GM21825 (cell line): ENCODE data around the gene NOL7.

Experiments
- ATAC-seq: cut with Tn5 transposase; IDR thresholded peaks from one replicate; pipeline ENCODE4 v1.9.1; 2021; ENCODE audit warnings: mild to moderate bottlenecking, moderate library complexity; ENCODE audit not compliant: unreplicated experiment

NOL7 gene

GRCh38 chr6:13649393-13649792 lies 34.3 kb downstream of the NOL7 start:
- ATAC-seq, result no peak

GRCh38 chr6:13653296-13653695 lies 38.2 kb downstream of the NOL7 start:
- no peak for ATAC-seq

DNA sequence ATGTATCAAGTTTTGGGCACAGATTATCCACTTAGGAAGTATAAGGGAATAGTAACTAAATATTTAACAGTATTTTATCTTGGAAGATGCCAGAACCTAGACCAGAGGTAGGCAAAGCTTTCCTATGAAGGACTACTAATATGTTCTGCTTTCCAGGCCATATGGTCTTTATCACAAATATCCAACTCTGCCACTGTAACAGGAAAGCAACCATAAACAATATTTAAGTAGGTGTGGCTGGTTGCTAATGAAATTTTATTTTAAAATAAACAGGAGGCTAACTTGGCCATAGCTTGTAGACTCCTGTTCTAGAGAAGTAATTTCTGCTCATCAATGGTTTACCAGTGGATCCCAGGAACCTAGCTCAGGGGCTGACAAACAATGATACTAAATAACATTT lies 39.4 kb downstream of the NOL7 start:
- ATAC-seq, result no peak

DNA sequence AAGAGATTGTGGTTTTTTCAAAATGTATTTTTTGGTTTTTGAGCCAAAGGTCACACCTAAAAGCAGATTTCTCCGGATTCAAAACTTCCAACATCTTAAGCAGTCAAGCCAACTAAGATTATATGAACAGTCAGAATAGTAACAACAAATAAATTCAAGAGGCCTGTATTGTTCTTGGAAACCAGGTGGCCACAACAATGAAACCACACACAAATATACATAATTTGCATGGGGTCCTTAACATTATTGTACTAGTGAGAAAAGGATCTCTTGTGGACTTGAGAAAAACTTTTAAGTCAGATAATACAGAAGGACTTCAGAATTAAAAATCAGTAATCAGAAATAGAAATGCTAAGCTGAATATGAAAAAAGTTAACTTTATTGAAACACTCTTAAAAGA lies 40.6 kb downstream of the NOL7 start:
- ATAC-seq, result no peak

- ATAC-seq, result no peak
Observed at GRCh38 chr6:13660273-13660672, 45.1 kb downstream of the NOL7 start.

- no peak for ATAC-seq
Observed at GRCh38 chr6:13660893-13661292, 45.8 kb downstream of the NOL7 start.

- ATAC-seq, result no peak
Observed at GRCh38 chr6:13661647-13662046, 46.5 kb downstream of the NOL7 start.

DNA sequence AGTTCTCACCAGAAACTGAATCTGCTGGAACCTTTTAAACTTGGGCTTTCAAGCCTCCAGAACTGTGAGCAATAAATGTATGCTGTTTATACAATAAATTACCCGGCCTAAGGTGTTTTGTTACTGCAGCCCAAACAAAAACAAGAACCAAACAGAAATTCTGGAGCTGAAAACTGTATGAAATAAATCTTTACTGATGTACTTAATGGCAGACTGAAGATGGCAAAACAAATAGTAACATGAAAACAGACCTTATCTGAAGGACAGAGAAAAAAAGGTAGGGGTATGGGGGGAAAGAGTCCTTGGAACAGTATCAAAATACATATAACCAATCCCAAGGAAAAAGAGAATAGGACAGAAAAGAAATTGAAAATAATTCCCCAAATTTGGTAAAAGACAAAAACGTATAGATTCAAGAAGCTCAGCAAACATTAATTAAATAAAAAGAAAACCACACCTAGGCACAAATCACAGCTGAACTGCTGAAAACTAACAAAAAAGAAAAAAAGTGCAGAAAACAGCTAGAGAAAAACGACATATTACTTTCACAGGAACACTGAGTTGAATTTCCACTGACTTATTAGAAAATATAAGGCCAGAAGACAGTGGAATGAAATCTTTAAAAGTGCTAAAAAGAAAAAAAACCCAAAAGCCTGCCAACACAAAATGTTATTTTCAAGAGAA lies 47.7 kb downstream of the NOL7 start:
- no peak for ATAC-seq

DNA sequence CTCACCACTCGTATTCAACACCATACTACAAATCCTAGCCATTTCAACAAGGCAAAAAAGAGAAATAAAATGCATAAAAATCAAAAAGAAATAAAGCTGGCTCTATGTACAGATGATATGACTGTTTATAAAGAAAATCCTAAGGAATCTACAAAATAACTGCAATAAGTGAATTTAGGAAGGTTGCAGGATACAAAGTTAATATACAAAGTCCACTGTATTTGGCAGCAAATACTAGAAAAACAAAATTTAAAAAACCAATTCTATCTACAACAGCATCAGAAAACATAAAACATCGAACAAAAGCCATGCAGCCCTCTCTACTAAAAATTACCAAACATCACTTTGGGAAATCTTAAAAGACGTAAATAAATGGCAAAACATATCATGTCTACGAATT lies 48.9 kb downstream of the NOL7 start:
- no peak for ATAC-seq

DNA sequence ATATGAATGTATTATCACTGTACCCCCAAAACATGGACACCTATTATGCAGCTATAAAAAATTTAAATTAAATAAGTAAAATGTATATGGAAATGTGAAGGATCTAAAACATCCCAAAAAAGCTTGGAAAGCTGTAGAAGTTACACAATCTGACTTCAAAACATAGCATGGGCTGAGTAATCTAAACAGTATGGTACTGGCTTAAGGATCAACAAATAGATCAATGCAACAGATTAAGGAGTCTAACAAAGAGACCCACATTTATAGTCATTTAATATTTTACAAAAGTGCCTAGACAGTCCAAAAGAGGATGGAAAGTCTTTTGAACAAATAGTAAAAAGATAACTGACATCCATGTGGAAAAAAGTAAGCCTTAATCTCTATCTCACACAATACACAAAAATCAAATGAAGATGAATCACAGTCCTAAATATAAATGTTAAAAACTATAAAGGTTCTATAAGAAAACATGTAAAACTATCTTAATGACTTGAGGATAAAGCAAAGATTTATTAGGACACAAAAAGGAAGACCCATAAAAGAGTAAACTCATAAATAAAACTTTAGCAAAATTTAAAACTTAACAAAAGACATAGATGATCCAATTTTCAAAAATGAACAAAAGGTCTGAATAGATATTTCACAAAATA lies 49.7 kb downstream of the NOL7 start:
- no peak for ATAC-seq

DNA sequence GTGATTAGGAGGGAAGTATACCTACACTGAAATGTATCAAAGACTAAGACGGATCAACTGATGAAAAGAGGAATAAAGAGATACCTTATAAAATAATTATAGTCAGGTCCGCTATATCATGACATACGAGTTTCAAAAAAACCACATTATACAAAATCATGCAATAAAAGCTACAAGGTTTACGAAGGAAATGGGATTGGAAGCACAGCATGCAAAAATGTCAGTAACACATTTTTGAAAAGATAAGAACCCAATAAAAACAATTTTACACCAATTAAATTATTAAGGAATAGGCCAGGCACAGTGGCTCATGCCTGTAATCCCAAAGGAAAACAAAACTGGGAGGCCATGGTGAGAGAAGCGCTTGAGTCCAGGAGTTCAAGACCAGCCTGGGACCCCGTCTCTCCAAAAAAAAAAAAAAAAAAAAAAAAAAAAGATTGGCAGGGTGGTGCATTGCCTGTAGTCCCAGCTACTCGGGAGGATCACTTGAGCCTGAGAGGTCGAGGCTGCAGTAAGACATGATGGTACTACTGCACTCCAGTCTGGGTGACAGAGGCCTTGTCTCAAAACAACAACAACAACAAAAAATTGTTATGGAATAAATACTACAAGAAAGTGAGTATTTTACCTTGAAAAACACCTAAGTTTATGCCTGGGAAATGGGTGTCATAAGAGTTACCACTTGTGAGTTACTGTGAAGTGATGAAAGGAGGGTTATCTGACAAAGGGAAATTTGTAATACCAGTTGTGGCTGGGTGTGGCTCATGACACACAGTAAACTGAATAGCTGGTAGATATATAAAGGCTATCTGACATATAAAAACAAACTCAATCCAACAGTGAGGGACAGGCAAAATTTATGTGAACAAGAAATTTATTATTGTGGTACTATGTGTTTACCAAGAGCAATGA lies 51.3 kb downstream of the NOL7 start:
- no peak for ATAC-seq

- ATAC-seq, result no peak
Observed at GRCh38 chr6:13667655-13668054, 52.5 kb downstream of the NOL7 start.

DNA sequence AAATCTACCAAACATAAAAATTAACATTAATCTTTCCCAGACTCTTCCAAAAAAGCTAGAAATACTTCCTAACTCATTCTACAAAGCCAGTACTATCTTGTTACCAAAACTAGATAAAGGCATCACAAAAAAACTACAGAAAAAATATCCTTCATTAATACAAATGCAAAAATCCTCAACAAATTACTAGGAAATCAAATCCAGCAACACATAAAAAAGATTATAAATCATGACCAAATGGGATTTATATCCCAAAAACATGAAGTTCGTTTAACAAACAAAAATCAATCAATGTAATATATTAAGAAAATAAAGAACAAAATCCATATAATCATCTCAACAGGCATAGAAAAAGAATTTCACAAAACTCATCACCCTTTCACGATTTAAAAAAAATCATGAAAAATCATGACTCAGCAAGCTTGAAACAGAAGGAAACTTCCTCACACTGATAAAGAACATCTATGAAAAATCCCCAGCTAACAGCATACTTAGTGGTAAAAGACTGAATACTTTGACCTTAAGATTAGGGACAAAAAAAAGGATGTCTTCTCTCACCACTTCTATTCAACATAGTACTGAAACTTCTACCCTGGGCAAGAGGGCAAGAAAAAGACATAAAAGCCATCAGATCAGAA lies 53.3 kb downstream of the NOL7 start:
- no peak for ATAC-seq

DNA sequence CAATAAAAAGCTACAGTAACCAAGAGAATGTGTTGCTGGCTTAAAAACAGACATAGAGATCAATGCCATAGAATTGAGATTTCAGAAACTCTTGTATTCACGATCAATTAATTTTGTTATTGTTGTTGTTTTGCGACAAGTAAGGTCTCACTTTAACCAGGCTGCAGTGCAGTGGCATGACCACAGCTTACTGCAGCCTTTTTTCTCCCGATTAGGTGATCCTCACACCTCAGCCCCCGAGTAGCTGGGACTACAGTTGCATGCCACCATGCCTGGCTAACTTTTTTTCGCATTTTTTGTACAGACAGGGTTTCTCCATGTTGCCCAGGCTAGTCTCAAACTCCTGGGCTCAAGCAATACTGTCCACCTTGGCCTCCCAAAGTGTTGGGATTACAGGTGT lies 54.3 kb downstream of the NOL7 start:
- no peak for ATAC-seq
